Measurements from ENCODE around the gene NLGN2. TPM values are rescaled to one million over a fixed set of nuclear protein-coding genes. Genes with fewer than 3 reads are reported as not detected.

The NLGN2 gene
- total RNA-seq, 2 donors from 2014 or later: 78.5 to 121 TPM

GRCh38 chr17:7466639-7467341, 59.1 kb downstream of the NLGN2 start:
- Histone ChIP-seq H3K27ac (ENCODE audit: low read depth, low read length) (no peak overlapping the region), H3K27me3 (ENCODE audit: control insufficient read depth, insufficient read depth, low read length, poor library complexity, severe bottlenecking) (no peaks in the 10 kb centered on the region), H3K36me3 (ENCODE audit: control insufficient read depth, insufficient read depth, low read length) (peaks cover 11% of the 10 kb centered on the region), H3K4me1 (ENCODE audit: control insufficient read depth, insufficient read depth, low read length) (no peaks in the 10 kb centered on the region), H3K9ac (ENCODE audit: extremely low read depth, low read length, poor library complexity, severe bottlenecking) (no peak overlapping the region), H3K4me3 (ENCODE audit: low read length) (no peak overlapping the region), H3K9me3 (ENCODE audit: control insufficient read depth, low read length) (no peaks in the 10 kb centered on the region)
- no peak for DNase-seq
- H3K4me3 Mint-ChIP-seq: no peak overlapping the region
- 92 to 97% methylated on average over 13 to 15 of the region's 16 CpGs for WGBS, 2 experiments (ENCODE audit: insufficient coverage in 1 of 2, insufficient read length in 1 of 2)
- peak overlapping the region; percentile 78 for H3K27ac Mint-ChIP-seq
- no peaks in the 10 kb centered on the region for H3K4me1 Mint-ChIP-seq
- H3K36me3 Mint-ChIP-seq (ENCODE audit: low read depth): peaks cover 19% of the 10 kb centered on the region
- H3K27me3 Mint-ChIP-seq (ENCODE audit: insufficient read depth): no peaks in the 10 kb centered on the region
- TF ChIP-seq CTCF (conservative IDR thresholded peaks at IDR 0.05): no peak
- H3K9me3 Mint-ChIP-seq: no peaks in the 10 kb centered on the region

- DNase-seq: no peak
- no peak overlapping the region for H3K9ac ChIP-seq (ENCODE audit: extremely low read depth, low read length, poor library complexity, severe bottlenecking)
- TF ChIP-seq CTCF (conservative IDR thresholded peaks at IDR 0.05): no peak
- H3K27me3 ChIP-seq (ENCODE audit: control insufficient read depth, insufficient read depth, low read length, poor library complexity, severe bottlenecking): no peaks in the 10 kb centered on the region
- H3K4me3 Mint-ChIP-seq: no peak overlapping the region
- H3K27ac ChIP-seq (ENCODE audit: low read depth, low read length): no peak overlapping the region
- H3K27ac Mint-ChIP-seq: no peak overlapping the region
- H3K36me3 ChIP-seq (ENCODE audit: control insufficient read depth, insufficient read depth, low read length): peaks cover 11% of the 10 kb centered on the region
- H3K9me3 Mint-ChIP-seq: no peaks in the 10 kb centered on the region
- no peaks in the 10 kb centered on the region for H3K9me3 ChIP-seq (ENCODE audit: control insufficient read depth, low read length)
- H3K4me3 ChIP-seq (ENCODE audit: low read length): no peak overlapping the region
- peaks cover 19% of the 10 kb centered on the region for H3K36me3 Mint-ChIP-seq (ENCODE audit: low read depth)
- H3K4me1 Mint-ChIP-seq: no peaks in the 10 kb centered on the region
- 95 to 100% methylated on average over 1 to 3 of the region's 3 CpGs for WGBS, 2 experiments (ENCODE audit: insufficient coverage in 1 of 2, insufficient read length in 1 of 2)
- H3K4me1 ChIP-seq (ENCODE audit: control insufficient read depth, insufficient read depth, low read length): no peaks in the 10 kb centered on the region
- H3K27me3 Mint-ChIP-seq (ENCODE audit: insufficient read depth): no peaks in the 10 kb centered on the region
These were observed 59.9 kb downstream of the NLGN2 start for GRCh38 chr17:7467498-7467897.

GRCh38 chr17:7468290-7468689, 60.6 kb downstream of the NLGN2 start:
- Histone ChIP-seq H3K4me1 (ENCODE audit: control insufficient read depth, insufficient read depth, low read length) (no peaks in the 10 kb centered on the region), H3K9me3 (ENCODE audit: control insufficient read depth, low read length) (no peaks in the 10 kb centered on the region), H3K27ac (ENCODE audit: low read depth, low read length) (no peak overlapping the region), H3K36me3 (ENCODE audit: control insufficient read depth, insufficient read depth, low read length) (peaks cover 11% of the 10 kb centered on the region), H3K27me3 (ENCODE audit: control insufficient read depth, insufficient read depth, low read length, poor library complexity, severe bottlenecking) (no peaks in the 10 kb centered on the region), H3K9ac (ENCODE audit: extremely low read depth, low read length, poor library complexity, severe bottlenecking) (no peak overlapping the region), H3K4me3 (ENCODE audit: low read length) (no peak overlapping the region)
- TF ChIP-seq CTCF (conservative IDR thresholded peaks at IDR 0.05): no peak
- no peak overlapping the region for H3K4me3 Mint-ChIP-seq
- 94 to 97% methylated on average over 11 of the region's 11 CpGs for WGBS, 2 experiments (ENCODE audit: insufficient coverage in 1 of 2, insufficient read length in 1 of 2)
- no peaks in the 10 kb centered on the region for H3K9me3 Mint-ChIP-seq
- no peaks in the 10 kb centered on the region for H3K27me3 Mint-ChIP-seq (ENCODE audit: insufficient read depth)
- H3K36me3 Mint-ChIP-seq (ENCODE audit: low read depth): peaks cover 18% of the 10 kb centered on the region
- DNase-seq: no peak
- H3K27ac Mint-ChIP-seq: peak overlapping the region; percentile 30
- no peaks in the 10 kb centered on the region for H3K4me1 Mint-ChIP-seq
